GM18511 (cell line): Measurements from ENCODE around the gene C5.
"Not testable (repeated sequence)": the region's sequence is repeated elsewhere in the genome, so short reads cannot be mapped to it uniquely, and the experiment has no call there.

Experiments used
- ATAC-seq: cut with Tn5 transposase; IDR thresholded peaks from one replicate; pipeline ENCODE4 v1.9.1; 2021; ENCODE audit warnings: mild to moderate bottlenecking, moderate library complexity; ENCODE audit not compliant: unreplicated experiment

The C5 gene

GRCh38 chr9:120983259-120983837 is 66.7 kb downstream of the C5 start:
- no peak for ATAC-seq

- no peak for ATAC-seq
Measured at GRCh38 chr9:120982836-120983235, 67.2 kb downstream of the C5 start.

GRCh38 chr9:120980951-120981350 is 69.1 kb downstream of the C5 start:
- no peak for ATAC-seq

- no peak for ATAC-seq
Measured at GRCh38 chr9:120979797-120980196, 70.3 kb downstream of the C5 start.

GRCh38 chr9:120978987-120979386 is 71.1 kb downstream of the C5 start:
- ATAC-seq: no peak

GRCh38 chr9:120977321-120977720 is 72.8 kb downstream of the C5 start:
- no peak for ATAC-seq

- ATAC-seq: no peak
Measured at GRCh38 chr9:120974921-120975320, 75.2 kb downstream of the C5 start.

GRCh38 chr9:120974181-120974580 is 75.9 kb downstream of the C5 start:
- no peak for ATAC-seq

- ATAC-seq: no peak
Measured at GRCh38 chr9:120971938-120972337, 78.1 kb downstream of the C5 start.

- ATAC-seq: not testable (repeated sequence)
Measured at GRCh38 chr9:120971471-120971870, 78.6 kb downstream of the C5 start.

- no peak for ATAC-seq
Measured at GRCh38 chr9:120970244-120970643, 79.8 kb downstream of the C5 start.

GRCh38 chr9:120966013-120966369 is 84.1 kb downstream of the C5 start:
- no peak for ATAC-seq

GRCh38 chr9:120965344-120966012 is 84.6 kb downstream of the C5 start:
- ATAC-seq: no peak

- no peak for ATAC-seq
Measured at GRCh38 chr9:120961936-120962335, 88.1 kb downstream of the C5 start.

- no peak for ATAC-seq
Measured at GRCh38 chr9:120960001-120960400, 90.1 kb downstream of the C5 start.

- no peak for ATAC-seq
Measured at GRCh38 chr9:120956862-120957261, 93.2 kb downstream of the C5 start.

GRCh38 chr9:120951960-120952618 is 98.0 kb downstream of the C5 start:
- ATAC-seq: no peak

- no peak for ATAC-seq
Measured at GRCh38 chr9:120950421-120951388, 99.4 kb downstream of the C5 start.

GRCh38 chr9:120949290-120949689 is 100.8 kb downstream of the C5 start:
- no peak for ATAC-seq

- ATAC-seq: no peak
Measured at GRCh38 chr9:120948824-120949223, 101.3 kb downstream of the C5 start.

GRCh38 chr9:120947222-120947621 is 102.9 kb downstream of the C5 start:
- ATAC-seq: no peak
